HUES64 (cell line): ENCODE measurements around the gene PTGDS.
A peak's percentile ranks its signal among the peaks of the same experiment; 100 is the strongest.

Source experiments
- H3K27ac ChIP-seq: 2 replicates; pipeline ENCODE4 v1.7.0; 2013; ENCODE audit warnings: low read depth, low read length, inconsistent platforms
- H3K27me3 ChIP-seq: 2 replicates; pipeline ENCODE4 v1.6.1; 2013; ENCODE audit warnings: mild to moderate bottlenecking, low read length; ENCODE audit not compliant: insufficient read depth
- H3K36me3 ChIP-seq: 2 replicates; pipeline ENCODE4 v1.6.1; 2013; ENCODE audit warnings: mild to moderate bottlenecking, low read length; ENCODE audit not compliant: insufficient read depth
- H3K4me1 ChIP-seq: 2 replicates; pipeline ENCODE4 v1.6.1; 2013; ENCODE audit warnings: mild to moderate bottlenecking, low read length, moderate library complexity; ENCODE audit not compliant: insufficient read depth
- H3K4me3 ChIP-seq: 2 replicates; pipeline ENCODE4 v1.5.1; 2013; ENCODE audit warnings: mild to moderate bottlenecking, low read length, moderate library complexity
- H3K9ac ChIP-seq: 2 replicates; pipeline ENCODE4 v1.6.1; 2013; ENCODE audit warnings: mild to moderate bottlenecking, low read depth, low read length
- H3K9me3 ChIP-seq: 2 replicates; pipeline ENCODE4 v1.6.1; 2013; ENCODE audit warnings: low read depth, low read length; ENCODE audit not compliant: insufficient read depth
- WGBS: fragments of 150-250, 120-280 bp; methylation state at CpG from one replicate; pipeline ENCODE4 v1.1.7; 2013; ENCODE audit warnings: missing lambda C conversion rate; 5-methylcytosine and 5-hydroxymethylcytosine counted together

The PTGDS gene

GRCh38 chr9:136940526-136941230, 36.6 kb upstream of the PTGDS start:
- no peak overlapping the region for H3K9ac ChIP-seq
- no peaks in the 10 kb centered on the region for H3K4me1 ChIP-seq
- H3K4me3 ChIP-seq, result no peak overlapping the region
- 96% methylated on average over 42 of the region's 42 CpGs for WGBS
- H3K27ac ChIP-seq, result no peak overlapping the region
- H3K27me3 ChIP-seq, result no peaks in the 10 kb centered on the region
- no peaks in the 10 kb centered on the region for H3K9me3 ChIP-seq
- peaks cover 40% of the 10 kb centered on the region for H3K36me3 ChIP-seq

DNA sequence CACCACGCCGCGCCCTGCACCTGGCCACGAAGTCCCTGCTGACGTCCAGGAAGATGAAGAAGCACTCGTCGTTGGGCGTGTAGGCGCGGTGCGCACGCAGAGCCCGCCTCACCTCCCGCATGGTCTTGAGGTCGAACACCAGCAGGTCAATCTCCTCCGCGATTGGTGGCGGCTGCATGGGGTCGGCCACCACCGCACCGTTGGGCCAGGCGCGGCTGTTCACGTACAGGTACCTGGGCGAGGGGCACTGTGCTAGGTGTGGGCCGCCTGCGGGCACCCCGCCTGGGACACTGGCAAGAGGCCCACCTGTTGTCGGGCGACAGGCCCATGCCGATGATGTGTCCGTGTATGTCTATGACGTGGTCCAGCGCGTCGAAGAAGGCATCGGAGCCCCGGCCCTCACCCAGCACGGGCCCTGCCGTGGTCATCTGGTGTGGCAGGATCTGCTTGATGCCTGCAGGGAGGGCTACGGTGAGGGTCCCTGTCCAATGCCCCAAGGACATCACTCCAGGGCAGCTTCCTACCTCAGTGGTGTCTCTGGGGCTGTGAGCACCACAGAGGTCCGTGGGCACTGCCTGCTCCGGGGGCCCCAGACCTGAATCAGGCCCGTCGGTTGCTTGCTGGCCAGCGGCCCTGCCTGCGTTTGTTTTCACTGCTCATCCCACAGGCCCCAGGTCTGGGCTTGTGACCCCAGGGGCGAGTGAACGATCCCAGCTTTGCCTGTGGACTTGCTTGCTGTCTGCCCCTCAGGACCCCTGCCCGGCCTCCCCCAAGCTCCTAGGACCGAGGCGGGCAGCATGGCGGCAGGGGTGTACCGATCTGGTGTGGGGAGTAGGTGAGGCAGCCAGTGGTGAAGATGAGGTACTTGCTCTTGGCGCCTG, 35.8 kb upstream of the PTGDS start:
- WGBS, result 96% methylated on average over 55 of the region's 55 CpGs
- Histone ChIP-seq H3K9ac (no peak overlapping the region), H3K27ac (no peak overlapping the region), H3K27me3 (no peaks in the 10 kb centered on the region), H3K4me1 (no peaks in the 10 kb centered on the region), H3K36me3 (peaks cover 40% of the 10 kb centered on the region), H3K9me3 (no peaks in the 10 kb centered on the region), H3K4me3 (no peak overlapping the region)

DNA sequence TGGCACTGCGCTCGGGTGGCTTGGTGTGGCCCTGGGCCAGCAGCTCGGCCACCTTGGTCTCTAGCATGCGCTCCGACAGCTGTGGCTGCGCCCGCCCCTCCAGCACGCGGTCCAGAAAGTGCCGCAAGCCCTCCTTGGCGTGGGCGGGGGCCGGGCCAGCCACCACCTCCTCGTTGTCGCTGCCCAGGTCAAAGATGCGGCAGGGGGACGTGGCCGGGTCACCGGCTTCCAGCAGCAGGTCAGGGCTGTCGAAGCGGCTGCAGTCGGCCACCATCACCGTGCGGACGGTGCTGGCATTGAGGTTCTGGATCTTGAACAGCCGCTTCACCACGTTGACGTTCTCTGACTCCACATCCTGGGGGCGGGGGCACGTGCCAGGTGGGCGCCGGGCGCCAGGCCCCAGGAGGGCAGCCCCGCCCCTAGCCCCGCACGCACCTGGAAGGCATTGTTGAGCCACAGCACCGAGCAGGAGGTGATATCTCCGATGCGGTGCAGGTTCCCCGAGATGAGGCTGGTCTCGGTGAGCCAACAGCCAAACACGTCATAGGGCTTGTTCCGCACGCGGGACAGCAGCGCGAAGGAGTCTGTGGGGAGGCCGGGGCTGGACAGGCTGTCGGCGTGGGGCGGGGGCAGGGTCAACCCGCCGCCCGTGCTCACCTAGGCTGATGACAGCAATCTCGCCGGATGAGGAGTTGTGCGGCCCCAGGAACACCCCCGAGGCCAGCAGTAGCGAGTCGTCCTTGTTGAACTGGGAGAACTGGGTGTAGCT, 35.0 kb upstream of the PTGDS start:
- Histone ChIP-seq H3K4me1 (no peaks in the 10 kb centered on the region), H3K36me3 (peaks cover 40% of the 10 kb centered on the region), H3K9ac (no peak overlapping the region), H3K4me3 (no peak overlapping the region), H3K27ac (no peak overlapping the region), H3K27me3 (no peaks in the 10 kb centered on the region), H3K9me3 (no peaks in the 10 kb centered on the region)
- 95% methylated on average over 60 of the region's 60 CpGs for WGBS

- H3K4me3 ChIP-seq, result no peak overlapping the region
Measured at GRCh38 chr9:136942881-136943230, 34.4 kb upstream of the PTGDS start.

DNA sequence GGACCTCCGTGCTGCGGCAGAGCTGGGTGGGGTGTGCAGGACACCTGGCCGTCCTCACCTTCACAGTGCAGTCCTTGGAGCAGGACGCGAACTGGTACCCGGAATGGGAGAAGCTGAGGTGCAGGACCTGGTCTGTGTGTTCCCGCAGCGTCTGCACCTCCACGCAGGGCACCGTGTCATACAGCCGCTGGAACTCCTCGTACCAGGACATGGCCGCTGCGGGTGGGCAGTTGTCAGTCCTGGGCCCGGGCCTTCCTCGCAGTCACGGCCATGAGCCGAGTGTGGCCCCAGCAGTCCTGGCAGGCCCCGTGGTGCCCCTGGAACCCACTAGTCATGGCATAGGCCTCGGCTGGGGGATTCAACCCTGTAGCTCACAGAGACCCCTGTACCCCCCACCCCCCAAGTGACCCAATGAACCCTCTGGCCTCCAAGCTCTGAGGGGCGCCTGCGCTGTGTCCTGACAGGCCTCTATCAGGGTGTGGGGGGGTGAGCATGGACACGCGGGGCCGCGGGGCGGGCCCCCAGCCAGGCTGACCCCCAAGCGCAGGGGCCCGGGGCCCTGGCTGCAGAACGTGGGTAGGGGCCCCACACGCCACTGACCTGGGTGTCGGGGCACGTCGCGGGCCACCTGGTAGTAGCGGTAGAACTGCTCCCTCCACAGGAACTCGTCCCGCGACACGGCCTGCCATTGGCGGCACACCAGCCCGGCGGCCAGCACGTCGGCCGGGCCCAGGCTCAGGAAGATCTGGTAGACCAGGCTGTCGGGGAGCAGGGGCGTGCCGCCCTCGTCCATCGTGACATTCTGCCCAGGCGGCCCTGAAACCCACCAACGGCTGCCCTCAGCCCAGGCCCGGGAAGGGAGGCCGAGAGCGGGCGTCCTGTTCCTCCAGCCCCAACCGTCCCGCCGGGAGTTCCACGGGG, 33.8 kb upstream of the PTGDS start:
- peak overlapping the region; percentile 93 for H3K4me3 ChIP-seq
- peak overlapping the region; percentile 86 for H3K9ac ChIP-seq
- H3K4me1 ChIP-seq, result no peaks in the 10 kb centered on the region; the same call in 1 of the 2 replicates
- 30% methylated on average over 61 of the region's 61 CpGs for WGBS
- H3K27ac ChIP-seq, result peak overlapping the region; percentile 41; the same call in 1 of the 2 replicates
- no peaks in the 10 kb centered on the region for H3K27me3 ChIP-seq
- no peaks in the 10 kb centered on the region for H3K9me3 ChIP-seq
- H3K36me3 ChIP-seq, result peaks cover 40% of the 10 kb centered on the region

More at GRCh38 chr9:136942881-136943230, 34.4 kb upstream of the PTGDS start:
- peaks cover 40% of the 10 kb centered on the region for H3K36me3 ChIP-seq
- H3K27ac ChIP-seq, result no peak overlapping the region
- H3K9me3 ChIP-seq, result no peaks in the 10 kb centered on the region
- H3K9ac ChIP-seq, result no peak overlapping the region
- WGBS, result 97% methylated on average over 16 of the region's 16 CpGs
- H3K27me3 ChIP-seq, result no peaks in the 10 kb centered on the region
- no peaks in the 10 kb centered on the region; the same call in 1 of the 2 replicates for H3K4me1 ChIP-seq

DNA sequence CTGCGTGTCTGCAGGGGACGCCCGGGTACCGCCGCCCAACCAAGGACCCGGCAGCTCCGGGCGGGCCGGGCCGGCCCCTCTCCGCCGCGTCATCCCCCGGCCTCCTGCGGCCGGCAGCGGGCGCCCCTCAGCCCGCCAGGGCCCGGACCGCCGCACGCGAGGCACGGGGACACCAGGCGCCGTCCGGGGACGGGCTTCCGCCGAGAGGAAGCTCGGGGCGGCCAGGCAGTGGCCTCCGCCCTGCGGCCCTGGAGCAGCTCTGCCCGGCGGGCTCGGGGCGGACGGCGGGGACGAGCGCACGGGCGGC, 33.1 kb upstream of the PTGDS start:
- Histone ChIP-seq H3K4me1 (no peaks in the 10 kb centered on the region; the same call in 1 of the 2 replicates), H3K27ac (peak overlapping the region; percentile 68; the same call in 1 of the 2 replicates), H3K9me3 (no peaks in the 10 kb centered on the region), H3K4me3 (peak overlapping the region; percentile 93), H3K9ac (peak overlapping the region; percentile 86), H3K36me3 (peaks cover 37% of the 10 kb centered on the region), H3K27me3 (no peaks in the 10 kb centered on the region)
- WGBS, result under 1% methylated on average over 45 of the region's 45 CpGs

GRCh38 chr9:136944519-136945332, 32.6 kb upstream of the PTGDS start, which contains the start of the genes C8G and FBXW5:
C8G (plus strand) TSS chr9:136945243; CDS start chr9:136945321, 78 bp downstream.
FBXW5 (minus strand) TSS chr9:136944738; CDS start chr9:136944083, 655 bp downstream.
- Histone ChIP-seq H3K4me1 (no peaks in the 10 kb centered on the region; the same call in 1 of the 2 replicates), H3K4me3 (peak within 1 kb of the TSS; percentile 93), H3K9ac (peak within 1 kb of the TSS; percentile 86), H3K36me3 (peaks cover 32% of the 10 kb centered on the region), H3K27ac (peak within 1 kb of the TSS; percentile 68; the same call in 1 of the 2 replicates), H3K9me3 (no peaks in the 10 kb centered on the region), H3K27me3 (no peaks in the 10 kb centered on the region)
- 6% methylated on average over 74 of the region's 74 CpGs for WGBS

- no peak overlapping the region for H3K9ac ChIP-seq
- no peak overlapping the region for H3K4me3 ChIP-seq
- peaks cover 4% of the 10 kb centered on the region for H3K4me1 ChIP-seq
- peaks cover 24% of the 10 kb centered on the region for H3K36me3 ChIP-seq
- 87% methylated on average over 30 of the region's 30 CpGs for WGBS
- no peaks in the 10 kb centered on the region for H3K27me3 ChIP-seq
- no peaks in the 10 kb centered on the region for H3K9me3 ChIP-seq
- H3K27ac ChIP-seq, result no peak overlapping the region
Measured at GRCh38 chr9:136945333-136946227, 31.7 kb upstream of the PTGDS start.
